ENCODE results near the gene EFCC1. TPM values are rescaled to one million over a fixed set of nuclear protein-coding genes. Genes with fewer than 3 reads are reported as not detected.

EFCC1 gene, protein sequence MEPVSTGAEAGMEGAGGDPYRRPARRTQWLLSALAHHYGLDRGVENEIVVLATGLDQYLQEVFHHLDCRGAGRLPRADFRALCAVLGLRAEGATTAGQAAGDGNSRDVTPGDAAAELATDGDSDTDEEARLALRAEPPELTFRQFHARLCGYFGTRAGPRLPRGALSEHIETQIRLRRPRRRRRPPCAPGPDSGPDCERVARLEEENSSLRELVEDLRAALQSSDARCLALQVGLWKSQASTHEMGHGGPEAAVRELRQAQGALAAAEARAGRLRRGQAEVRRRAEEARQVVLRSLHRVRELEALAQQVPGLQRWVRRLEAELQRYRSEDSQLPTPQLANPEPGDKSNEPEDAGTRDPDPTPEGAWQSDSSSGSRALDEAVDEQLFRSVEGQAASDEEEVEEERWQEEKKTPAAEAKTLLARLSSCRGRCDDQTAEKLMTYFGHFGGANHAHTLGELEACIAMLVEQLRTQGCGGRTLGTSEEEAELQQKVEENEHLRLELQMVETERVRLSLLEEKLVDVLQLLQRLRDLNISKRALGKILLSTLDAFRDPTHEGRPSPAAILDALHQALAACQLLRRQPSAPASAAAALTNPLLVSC
- total RNA-seq (2022) (0.28 and 0.39 TPM in 2 replicates), Bru-seq, nascent RNA (percentile 41 among the genes with signal in this experiment), BruChase-seq, experiment 1, labeled RNA remaining after a 2-hour chase (percentile 35 among the genes with signal in this experiment), BruChase-seq, experiment 2, labeled RNA remaining after a 6-hour chase (percentile 31 among the genes with signal in this experiment)
- long read RNA-seq, partial matches to known transcripts: 2 of 5 reads
- long read RNA-seq, other reads (novel, unspliced or antisense): 3 of 5 reads

DNA sequence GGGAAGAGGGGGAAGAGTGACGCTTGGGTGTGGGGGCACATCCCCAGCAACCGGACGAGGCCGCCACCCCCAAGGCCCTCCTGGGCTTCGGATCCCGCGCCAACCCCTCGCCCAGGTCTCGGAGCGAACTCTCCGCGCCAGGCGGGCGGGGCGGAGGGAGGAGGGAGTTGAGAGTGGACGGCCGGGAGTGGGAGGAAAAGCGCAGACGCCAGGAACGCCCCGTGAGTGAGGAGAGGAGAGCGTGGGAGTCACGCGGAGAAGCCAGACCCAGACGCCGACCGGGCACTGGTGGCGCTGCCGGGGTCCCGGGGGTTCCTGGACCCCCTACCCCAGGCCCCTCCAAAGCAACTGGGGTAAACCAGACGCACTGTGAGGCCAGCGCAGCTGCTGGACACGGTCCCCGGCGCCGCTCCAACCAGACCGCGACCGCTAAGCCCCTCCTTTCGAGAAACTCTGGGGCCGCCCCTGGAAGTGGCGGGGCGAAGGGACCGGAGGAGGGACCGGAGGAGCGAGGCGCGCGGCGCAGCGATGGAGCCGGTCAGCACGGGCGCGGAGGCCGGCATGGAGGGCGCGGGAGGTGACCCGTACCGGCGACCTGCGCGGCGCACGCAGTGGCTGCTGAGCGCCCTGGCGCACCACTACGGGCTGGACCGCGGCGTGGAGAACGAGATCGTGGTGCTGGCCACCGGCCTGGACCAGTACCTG is at the start of gene EFCC1:
Gene EFCC1, plus strand, starts transcription at position 204 of the 705 bp plus-strand sequence. Its CDS starts 325 bp downstream, at position 529.
- H3K9me3 Mint-ChIP-seq (ENCODE audit: unreplicated experiment): no peaks in the 10 kb centered on the region
- ChIA-PET POLR2A (no interaction called here), CTCF (no interaction called here)
- BruUV-seq (replicated peaks): no TSS peak
- H3K27me3 ChIP-seq (replicated peaks; ENCODE audit: control insufficient read depth, insufficient read depth, low read length): no peaks in the 10 kb centered on the region
- TF ChIP-seq, protein P1, sequence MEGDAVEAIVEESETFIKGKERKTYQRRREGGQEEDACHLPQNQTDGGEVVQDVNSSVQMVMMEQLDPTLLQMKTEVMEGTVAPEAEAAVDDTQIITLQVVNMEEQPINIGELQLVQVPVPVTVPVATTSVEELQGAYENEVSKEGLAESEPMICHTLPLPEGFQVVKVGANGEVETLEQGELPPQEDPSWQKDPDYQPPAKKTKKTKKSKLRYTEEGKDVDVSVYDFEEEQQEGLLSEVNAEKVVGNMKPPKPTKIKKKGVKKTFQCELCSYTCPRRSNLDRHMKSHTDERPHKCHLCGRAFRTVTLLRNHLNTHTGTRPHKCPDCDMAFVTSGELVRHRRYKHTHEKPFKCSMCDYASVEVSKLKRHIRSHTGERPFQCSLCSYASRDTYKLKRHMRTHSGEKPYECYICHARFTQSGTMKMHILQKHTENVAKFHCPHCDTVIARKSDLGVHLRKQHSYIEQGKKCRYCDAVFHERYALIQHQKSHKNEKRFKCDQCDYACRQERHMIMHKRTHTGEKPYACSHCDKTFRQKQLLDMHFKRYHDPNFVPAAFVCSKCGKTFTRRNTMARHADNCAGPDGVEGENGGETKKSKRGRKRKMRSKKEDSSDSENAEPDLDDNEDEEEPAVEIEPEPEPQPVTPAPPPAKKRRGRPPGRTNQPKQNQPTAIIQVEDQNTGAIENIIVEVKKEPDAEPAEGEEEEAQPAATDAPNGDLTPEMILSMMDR (IDR thresholded peaks at IDR 0.05; ENCODE audit: insufficient read depth in 1 of 2, low read depth in 1 of 2, low read length in 1 of 2, severe bottlenecking in 1 of 2, unreplicated experiment in 1 of 2): no peak
- intact Hi-C loops (cut with micrococcal nuclease; ENCODE audit: unreplicated experiment): no loop called here
- H3K4me1 ChIP-seq: no peaks in the 10 kb centered on the region
- no peak within 1 kb of the TSS for H3K4me3 ChIP-seq (ENCODE audit: low read depth, low read length)
- DNase-seq: no peak
- H3K27ac Mint-ChIP-seq (ENCODE audit: unreplicated experiment): no peak within 1 kb of the TSS
- H3K9me3 ChIP-seq: no peaks in the 10 kb centered on the region
- no peak within 1 kb of the TSS for H3K4me3 Mint-ChIP-seq (ENCODE audit: unreplicated experiment)
- H3K4me1 Mint-ChIP-seq (ENCODE audit: low read depth, unreplicated experiment): peaks cover 14% of the 10 kb centered on the region
- no peaks in the 10 kb centered on the region for H3K36me3 ChIP-seq (ENCODE audit: control insufficient read depth, insufficient read depth, low read length)
- peaks cover 6% of the 10 kb centered on the region for H3K36me3 Mint-ChIP-seq (ENCODE audit: insufficient read depth, unreplicated experiment)
- H3K27me3 Mint-ChIP-seq (ENCODE audit: insufficient read depth, unreplicated experiment): no peaks in the 10 kb centered on the region

DNA sequence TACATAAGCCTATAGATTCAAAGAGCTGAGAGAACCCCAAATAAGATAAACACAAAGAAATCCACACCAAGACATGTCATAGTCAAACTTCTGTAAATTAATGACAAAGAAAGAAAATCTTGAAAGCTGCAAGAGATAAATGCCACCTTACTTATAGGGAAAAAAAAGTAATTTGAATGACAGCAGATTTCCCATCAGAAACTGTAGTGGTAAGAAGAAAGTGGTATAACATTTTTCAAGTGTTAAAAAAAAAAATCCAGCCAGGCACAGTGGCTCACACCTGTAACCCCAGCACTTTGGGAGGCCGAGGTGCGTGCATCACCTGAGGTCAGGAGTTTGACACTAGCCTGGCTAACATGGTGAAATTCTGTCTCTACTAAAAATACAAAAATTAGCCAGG is 44.7 kb upstream of the EFCC1 start:
- Histone ChIP-seq H3K27me3 (replicated peaks; ENCODE audit: control insufficient read depth, insufficient read depth, low read length) (no peaks in the 10 kb centered on the region), H3K9me3 (peaks cover 3% of the 10 kb centered on the region), H3K36me3 (ENCODE audit: control insufficient read depth, insufficient read depth, low read length) (no peaks in the 10 kb centered on the region), H3K4me1 (no peaks in the 10 kb centered on the region), H3K4me3 (ENCODE audit: low read depth, low read length) (no peak overlapping the region)
- H3K4me1 Mint-ChIP-seq (ENCODE audit: low read depth, unreplicated experiment): no peaks in the 10 kb centered on the region
- intact Hi-C loops (cut with micrococcal nuclease; ENCODE audit: unreplicated experiment): no loop called here
- POLR2A ChIA-PET: no interaction called here
- H3K36me3 Mint-ChIP-seq (ENCODE audit: insufficient read depth, unreplicated experiment): peaks cover 13% of the 10 kb centered on the region
- H3K27ac Mint-ChIP-seq (ENCODE audit: unreplicated experiment): no peak overlapping the region
- peaks cover 21% of the 10 kb centered on the region for H3K9me3 Mint-ChIP-seq (ENCODE audit: unreplicated experiment)
- H3K27me3 Mint-ChIP-seq (ENCODE audit: insufficient read depth, unreplicated experiment): peaks cover 4% of the 10 kb centered on the region
- CTCF ChIA-PET: no interaction called here
- BruUV-seq (replicated peaks): no TSS peak
- TF ChIP-seq, protein P1 (IDR thresholded peaks at IDR 0.05; ENCODE audit: insufficient read depth in 1 of 2, low read depth in 1 of 2, low read length in 1 of 2, severe bottlenecking in 1 of 2, unreplicated experiment in 1 of 2): no peak
- no peak overlapping the region for H3K4me3 Mint-ChIP-seq (ENCODE audit: unreplicated experiment)
- no peak for DNase-seq

DNA sequence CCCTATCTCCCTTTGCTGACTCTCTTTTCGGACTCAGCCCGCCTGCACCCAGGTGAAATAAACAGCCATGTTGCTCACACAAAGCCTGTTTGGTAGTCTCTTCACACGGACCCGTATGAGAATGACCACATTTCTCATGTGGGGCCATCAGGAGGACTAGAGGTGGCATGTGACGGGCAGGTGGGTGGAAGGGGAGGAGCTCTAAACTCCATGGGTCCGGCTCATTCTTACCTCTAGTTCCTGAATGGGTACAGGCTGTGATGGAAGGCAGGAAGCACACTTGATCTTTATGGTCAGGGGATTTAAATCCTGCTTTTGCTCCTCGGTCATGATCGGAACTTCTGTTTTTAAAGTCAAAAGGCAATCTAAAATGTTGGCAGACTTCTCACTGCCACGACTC is 35.8 kb upstream of the EFCC1 start:
- no peak for DNase-seq
- Mint-ChIP-seq H3K4me3 (ENCODE audit: unreplicated experiment) (no peak overlapping the region), H3K27ac (ENCODE audit: unreplicated experiment) (no peak overlapping the region), H3K27me3 (ENCODE audit: insufficient read depth, unreplicated experiment) (peaks cover 9% of the 10 kb centered on the region), H3K9me3 (ENCODE audit: unreplicated experiment) (no peaks in the 10 kb centered on the region), H3K36me3 (ENCODE audit: insufficient read depth, unreplicated experiment) (no peaks in the 10 kb centered on the region), H3K4me1 (ENCODE audit: low read depth, unreplicated experiment) (no peaks in the 10 kb centered on the region)
- Histone ChIP-seq H3K4me3 (ENCODE audit: low read depth, low read length) (no peak overlapping the region), H3K27me3 (replicated peaks; ENCODE audit: control insufficient read depth, insufficient read depth, low read length) (no peaks in the 10 kb centered on the region), H3K4me1 (no peaks in the 10 kb centered on the region), H3K9me3 (no peaks in the 10 kb centered on the region), H3K36me3 (ENCODE audit: control insufficient read depth, insufficient read depth, low read length) (no peaks in the 10 kb centered on the region)
- intact Hi-C loops (cut with micrococcal nuclease; ENCODE audit: unreplicated experiment): no loop called here
- TF ChIP-seq, protein P1 (IDR thresholded peaks at IDR 0.05; ENCODE audit: insufficient read depth in 1 of 2, low read depth in 1 of 2, low read length in 1 of 2, severe bottlenecking in 1 of 2, unreplicated experiment in 1 of 2): no peak
- ChIA-PET POLR2A (no interaction called here), CTCF (no interaction called here)
- BruUV-seq (replicated peaks): no TSS peak
